ENCODE results near the gene GRB2. TPM values are rescaled to one million over a fixed set of nuclear protein-coding genes. Genes with fewer than 3 reads are reported as not detected.
A peak's percentile ranks its signal among the peaks of the same experiment; 100 is the strongest.
"Not testable (repeated sequence)": the region's sequence is repeated elsewhere in the genome, so short reads cannot be mapped to it uniquely, and the experiment has no call there.

Gene GRB2
- total RNA-seq, 1 donor from 2014 or later = 61.8 TPM

DNA sequence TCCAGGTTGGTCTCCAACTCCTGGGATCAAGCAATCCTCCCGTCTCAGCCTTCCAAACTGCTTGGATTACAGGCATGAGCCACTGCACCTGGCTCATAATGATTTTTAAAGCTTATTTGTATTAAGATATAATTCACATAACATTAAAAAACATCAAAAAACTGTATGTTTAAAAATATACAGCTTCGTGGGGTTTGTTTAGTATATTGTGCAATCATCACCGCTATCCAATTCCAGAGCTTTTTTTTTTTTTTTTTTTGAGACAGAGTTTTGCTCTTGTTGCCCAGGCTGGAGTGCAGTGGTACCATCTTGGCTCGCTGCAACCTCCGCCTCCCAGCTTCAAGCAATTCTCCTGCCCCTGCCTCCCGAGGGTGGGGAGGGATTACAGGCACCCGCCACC lies 105.2 kb downstream of the GRB2 start:
- H3K27ac Mint-ChIP-seq = no peak overlapping the region
- H3K36me3 Mint-ChIP-seq = no peaks in the 10 kb centered on the region
- no peaks in the 10 kb centered on the region for H3K4me1 Mint-ChIP-seq
- no peaks in the 10 kb centered on the region for H3K27me3 Mint-ChIP-seq (ENCODE audit: low read depth)
- TF ChIP-seq, protein P1, sequence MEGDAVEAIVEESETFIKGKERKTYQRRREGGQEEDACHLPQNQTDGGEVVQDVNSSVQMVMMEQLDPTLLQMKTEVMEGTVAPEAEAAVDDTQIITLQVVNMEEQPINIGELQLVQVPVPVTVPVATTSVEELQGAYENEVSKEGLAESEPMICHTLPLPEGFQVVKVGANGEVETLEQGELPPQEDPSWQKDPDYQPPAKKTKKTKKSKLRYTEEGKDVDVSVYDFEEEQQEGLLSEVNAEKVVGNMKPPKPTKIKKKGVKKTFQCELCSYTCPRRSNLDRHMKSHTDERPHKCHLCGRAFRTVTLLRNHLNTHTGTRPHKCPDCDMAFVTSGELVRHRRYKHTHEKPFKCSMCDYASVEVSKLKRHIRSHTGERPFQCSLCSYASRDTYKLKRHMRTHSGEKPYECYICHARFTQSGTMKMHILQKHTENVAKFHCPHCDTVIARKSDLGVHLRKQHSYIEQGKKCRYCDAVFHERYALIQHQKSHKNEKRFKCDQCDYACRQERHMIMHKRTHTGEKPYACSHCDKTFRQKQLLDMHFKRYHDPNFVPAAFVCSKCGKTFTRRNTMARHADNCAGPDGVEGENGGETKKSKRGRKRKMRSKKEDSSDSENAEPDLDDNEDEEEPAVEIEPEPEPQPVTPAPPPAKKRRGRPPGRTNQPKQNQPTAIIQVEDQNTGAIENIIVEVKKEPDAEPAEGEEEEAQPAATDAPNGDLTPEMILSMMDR (IDR thresholded peaks at IDR 0.05; ENCODE audit: unreplicated experiment) = no peak
- DNase-seq (ENCODE audit: low spot score in 2 of 2, unreplicated experiment in 2 of 2) = no peak
- H3K9me3 Mint-ChIP-seq = no peaks in the 10 kb centered on the region
- no peak overlapping the region for H3K4me3 Mint-ChIP-seq

DNA sequence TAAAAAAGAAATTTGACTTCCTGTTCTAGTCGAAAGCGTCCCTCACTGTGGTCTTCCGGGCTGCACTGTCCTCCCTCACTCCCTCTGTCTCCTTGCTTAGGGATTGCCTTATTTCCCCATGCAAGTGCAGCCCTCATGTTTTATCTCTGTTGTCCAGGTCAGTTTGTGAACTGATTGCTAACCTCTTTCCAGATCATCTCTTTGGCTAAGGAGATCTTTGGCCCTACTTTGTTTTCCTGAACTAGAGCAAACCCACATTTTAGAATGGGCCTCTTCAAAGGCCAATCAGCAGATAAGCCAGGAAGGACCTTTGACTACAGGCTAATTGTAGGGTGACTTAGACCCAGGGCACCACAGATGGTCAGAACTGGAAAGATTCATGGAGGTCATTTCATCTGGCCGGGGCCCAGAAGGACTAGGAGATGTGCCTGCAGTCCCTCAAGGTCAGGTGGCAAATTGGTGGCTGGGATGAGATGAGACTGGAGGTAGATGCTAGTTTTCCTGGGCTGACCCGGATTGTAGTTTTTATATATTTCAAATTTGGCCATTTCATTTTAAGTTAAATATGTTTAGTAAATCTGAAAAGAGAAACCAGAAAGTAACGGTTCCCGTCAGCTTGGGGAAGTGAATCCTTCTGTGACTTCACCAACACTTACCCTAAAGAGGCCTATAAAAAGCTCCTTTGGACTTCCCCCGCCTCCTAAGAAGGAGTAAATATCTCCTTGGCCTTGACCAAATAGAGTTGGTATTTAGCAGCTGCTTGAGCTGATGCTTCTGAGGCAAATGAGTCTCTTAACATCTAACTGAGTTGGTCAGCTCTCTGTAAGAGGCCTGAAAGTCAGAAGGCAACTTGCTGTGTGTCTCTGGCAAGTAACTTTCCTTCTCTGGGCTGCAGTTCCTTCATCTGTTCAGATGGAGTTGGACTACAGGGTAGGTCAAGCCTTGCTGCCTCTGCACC lies 110.0 kb downstream of the GRB2 start:
- Mint-ChIP-seq H3K27ac (no peak overlapping the region), H3K4me3 (no peak overlapping the region), H3K4me1 (no peaks in the 10 kb centered on the region), H3K36me3 (no peaks in the 10 kb centered on the region), H3K27me3 (ENCODE audit: low read depth) (no peaks in the 10 kb centered on the region), H3K9me3 (no peaks in the 10 kb centered on the region)
- TF ChIP-seq, protein P1 (IDR thresholded peaks at IDR 0.05; ENCODE audit: unreplicated experiment) = no peak
- no peak for DNase-seq (ENCODE audit: low spot score in 2 of 2, unreplicated experiment in 2 of 2)

- not testable (repeated sequence) for H3K27ac Mint-ChIP-seq
Measured at GRCh38 chr17:75292810-75293448, 112.5 kb downstream of the GRB2 start.

DNA sequence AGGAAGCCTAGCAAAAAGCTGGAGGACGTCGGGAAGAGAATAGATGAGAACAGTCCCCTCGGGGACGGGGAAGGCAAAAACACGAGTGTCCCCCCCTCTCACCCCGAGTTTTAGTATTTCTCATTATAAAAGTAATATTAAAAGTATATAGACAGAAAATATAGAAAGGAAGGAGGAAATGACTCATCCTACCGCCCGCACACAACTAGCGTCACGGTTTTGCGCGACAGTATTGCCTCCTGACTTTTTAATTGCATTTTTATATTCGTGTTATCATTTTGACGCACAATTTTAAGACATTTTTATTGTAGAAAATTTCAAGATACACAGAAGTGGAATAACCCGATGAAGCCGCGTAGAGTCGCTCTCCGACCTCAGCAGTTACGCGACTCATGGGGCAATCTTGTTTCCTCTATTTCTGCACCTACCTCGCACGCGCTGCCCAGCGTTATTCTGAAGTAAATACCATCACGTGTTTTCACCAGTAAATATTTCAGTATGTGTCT lies 115.6 kb downstream of the GRB2 start:
- peak overlapping the region; percentile 99 for H3K4me3 Mint-ChIP-seq
- DNase-seq (ENCODE audit: low spot score in 2 of 2, unreplicated experiment in 2 of 2) = no peak
- no peaks in the 10 kb centered on the region for H3K9me3 Mint-ChIP-seq
- TF ChIP-seq, protein P1 (IDR thresholded peaks at IDR 0.05; ENCODE audit: unreplicated experiment) = no peak
- no peaks in the 10 kb centered on the region for H3K36me3 Mint-ChIP-seq
- no peaks in the 10 kb centered on the region for H3K27me3 Mint-ChIP-seq (ENCODE audit: low read depth)
- peaks cover 10% of the 10 kb centered on the region for H3K4me1 Mint-ChIP-seq
- H3K27ac Mint-ChIP-seq = peak overlapping the region; percentile 96

More at GRCh38 chr17:75292810-75293448, 112.5 kb downstream of the GRB2 start:
- not testable (repeated sequence) for H3K27me3 Mint-ChIP-seq (ENCODE audit: low read depth); DNase-seq (ENCODE audit: low spot score in 2 of 2, unreplicated experiment in 2 of 2); H3K36me3 Mint-ChIP-seq; H3K4me3 Mint-ChIP-seq; H3K4me1 Mint-ChIP-seq; H3K9me3 Mint-ChIP-seq

- DNase-seq (ENCODE audit: low spot score in 2 of 2, unreplicated experiment in 2 of 2) = peak; percentile 95
- Mint-ChIP-seq H3K36me3 (no peaks in the 10 kb centered on the region), H3K9me3 (no peaks in the 10 kb centered on the region), H3K27ac (peak within 1 kb of the TSS; percentile 96), H3K4me1 (peaks cover 10% of the 10 kb centered on the region), H3K4me3 (peak within 1 kb of the TSS; percentile 99), H3K27me3 (ENCODE audit: low read depth) (no peaks in the 10 kb centered on the region)
- TF ChIP-seq, protein P1 (IDR thresholded peaks at IDR 0.05; ENCODE audit: unreplicated experiment) = no peak
Measured at GRCh38 chr17:75289115-75289831, 116.2 kb downstream of the GRB2 start, which contains the start of gene SLC25A19. Gene SLC25A19 (minus strand): TSS chr17:75289433. CDS start chr17:75286764, 2,669 bp downstream.

Measured in mesothelial cell of epicardium (in vitro differentiated cells).